ENCODE data around the gene NELFB.

NELFB gene

GRCh38 chr9:137286975-137287383, 31.9 kb downstream of the NELFB start:
- DNase-seq: peak; percentile 12

GRCh38 chr9:137293094-137293481, 38.0 kb downstream of the NELFB start:
- DNase-seq: no peak

- DNase-seq: no peak
Observed at GRCh38 chr9:137293482-137294090, 38.5 kb downstream of the NELFB start.

- DNase-seq: no peak
Observed at GRCh38 chr9:137294091-137294680, 39.1 kb downstream of the NELFB start.

GRCh38 chr9:137294681-137295237, 39.6 kb downstream of the NELFB start:
- DNase-seq: peak; percentile 16

GRCh38 chr9:137295238-137295811, 40.2 kb downstream of the NELFB start:
- no peak for DNase-seq

GRCh38 chr9:137295849-137296669, 40.9 kb downstream of the NELFB start:
- no peak for DNase-seq

GRCh38 chr9:137296670-137297664, 41.8 kb downstream of the NELFB start:
- DNase-seq: no peak

- DNase-seq: no peak
Observed at GRCh38 chr9:137297966-137298365, 42.8 kb downstream of the NELFB start.

- no peak for DNase-seq
Observed at GRCh38 chr9:137298401-137299202, 43.5 kb downstream of the NELFB start.

- no peak for DNase-seq
Observed at GRCh38 chr9:137299203-137299565, 44.1 kb downstream of the NELFB start.

- peak; percentile 32 for DNase-seq
Observed at GRCh38 chr9:137299938-137300337, 44.8 kb downstream of the NELFB start.

GRCh38 chr9:137300567-137301080, 45.5 kb downstream of the NELFB start:
- DNase-seq: no peak

- peak; percentile 16 for DNase-seq
Observed at GRCh38 chr9:137301081-137301947, 46.2 kb downstream of the NELFB start.

- peak; percentile 56 for DNase-seq
Observed at GRCh38 chr9:137302118-137302448, 47.0 kb downstream of the NELFB start, which contains the start of gene NRARP. TSS of gene NRARP (minus strand) at chr9:137302271. CDS start at chr9:137301928, 343 bp downstream.

- no peak for DNase-seq
Observed at GRCh38 chr9:137302449-137303150, 47.5 kb downstream of the NELFB start.

- no peak for DNase-seq
Observed at GRCh38 chr9:137303151-137303892, 48.2 kb downstream of the NELFB start.

GRCh38 chr9:137303893-137304382, 48.8 kb downstream of the NELFB start:
- DNase-seq: no peak

All from NCI-H1105 treated with DMSO at 0.1 percent for 48 hours (cell line).